Liver (tissue), 9 donors: ENCODE results near the gene CYP2C18. TPM values are rescaled to one million over a fixed set of nuclear protein-coding genes. Genes with fewer than 3 reads are reported as not detected.
A peak's percentile ranks its signal among the peaks of the same experiment; 100 is the strongest.

Source experiments
- DNase-seq: peaks from one replicate; pipeline ENCODE4 v3.0.0-alpha.2; 2017; ENCODE audit warnings: low spot score
- H3K27ac ChIP-seq, 2 donors: one replicate each; pipeline ENCODE4 v1.7.0; 2013; ENCODE audit warnings: inconsistent platforms in 2 of 2, low read length in 2 of 2, control low read depth in 1 of 2, low read depth in 1 of 2, mild to moderate bottlenecking in 1 of 2
- H3K27me3 ChIP-seq, 4 donors: one replicate each; pipeline versions ENCODE4 v1.6.1 to v1.7.0; 2013; ENCODE audit warnings: low read length in 3 of 4, inconsistent platforms in 1 of 4, mild to moderate bottlenecking in 1 of 4, moderate library complexity in 1 of 4; ENCODE audit not compliant: control insufficient read depth in 4 of 4, insufficient read depth in 4 of 4
- H3K36me3 ChIP-seq, 4 donors: one replicate each; pipeline versions ENCODE4 v1.6.1 to v1.7.0; 2013; ENCODE audit warnings: low read length in 3 of 4, mild to moderate bottlenecking in 3 of 4, low read depth in 1 of 4, moderate library complexity in 1 of 4; ENCODE audit not compliant: control insufficient read depth in 4 of 4, insufficient read depth in 3 of 4
- H3K4me1 ChIP-seq, 4 donors: one replicate each; pipeline versions ENCODE4 v1.6.1 to v1.7.0; 2013; ENCODE audit warnings: low read length in 3 of 4, mild to moderate bottlenecking in 3 of 4, moderate library complexity in 1 of 4; ENCODE audit not compliant: control insufficient read depth in 4 of 4, insufficient read depth in 4 of 4
- H3K4me3 ChIP-seq, 3 donors: one replicate each; pipeline versions ENCODE4 v1.6.1 to v1.7.0; 2013; ENCODE audit warnings: low read length in 3 of 3, control low read depth in 1 of 3, low read depth in 1 of 3, mild to moderate bottlenecking in 1 of 3
- H3K9ac ChIP-seq, 2 donors: one replicate each; pipeline ENCODE4 v1.7.0; 2013; ENCODE audit warnings: low read length in 2 of 2, mild to moderate bottlenecking in 2 of 2, moderate library complexity in 2 of 2, control low read depth in 1 of 2, low read depth in 1 of 2
- H3K9me3 ChIP-seq, 4 donors: one replicate each; pipeline versions ENCODE4 v1.6.1 to v1.7.0; 2013; ENCODE audit warnings: low read length in 3 of 4; ENCODE audit not compliant: control insufficient read depth in 4 of 4
- ATF3 ChIP-seq: IDR thresholded peaks from 2 replicates; pipeline ENCODE4 v1.6.1; 2016; ENCODE audit warnings: antibody characterized with exemption
- CTCF ChIP-seq: fragments of 150-350 bp; IDR thresholded peaks from 2 replicates; pipeline ENCODE4 v1.5.1; 2017; ENCODE audit warnings: improper control_type of control experiment, low read depth, low read length; ENCODE audit not compliant: missing input control
- EGR1 ChIP-seq, 2 donors: IDR thresholded peaks; 2 replicates each; pipeline ENCODE4 v1.6.1; 2016 to 2018; ENCODE audit warnings: antibody characterized with exemption in 2 of 2, low read depth in 2 of 2
- FOXA1 ChIP-seq: IDR thresholded peaks from 2 replicates; pipeline ENCODE4 v1.6.1; 2016; ENCODE audit warnings: antibody characterized with exemption
- FOXA2 ChIP-seq: IDR thresholded peaks from 2 replicates; pipeline ENCODE4 v1.6.1; 2016; ENCODE audit warnings: antibody characterized with exemption
- GABPA ChIP-seq, 2 donors: IDR thresholded peaks in 1 of 2; conservative IDR thresholded peaks in 1 of 2; 2 replicates each; pipeline ENCODE4 v1.6.1; 2016; ENCODE audit warnings: antibody characterized with exemption in 2 of 2, mild to moderate bottlenecking in 1 of 2, moderate library complexity in 1 of 2
- HNF4A ChIP-seq, 2 donors: conservative IDR thresholded peaks; 2 replicates each; pipeline ENCODE4 v1.6.1; 2016; ENCODE audit warnings: antibody characterized with exemption in 2 of 2, mild to moderate bottlenecking in 2 of 2
- HNF4G ChIP-seq: IDR thresholded peaks from 2 replicates; pipeline ENCODE4 v1.6.1; 2016; ENCODE audit warnings: antibody characterized with exemption
- JUND ChIP-seq, 2 donors: IDR thresholded peaks; 2 replicates each; pipeline ENCODE4 v1.6.1; 2016; ENCODE audit warnings: antibody characterized with exemption in 2 of 2
- MAX ChIP-seq: IDR thresholded peaks from 2 replicates; pipeline ENCODE4 v1.6.1; 2016; ENCODE audit warnings: antibody characterized with exemption
- NR2F2 ChIP-seq: IDR thresholded peaks from 2 replicates; pipeline ENCODE4 v1.6.1; 2016; ENCODE audit warnings: antibody characterized with exemption
- RAD21 ChIP-seq, 2 donors: IDR thresholded peaks; 2 replicates each; pipeline ENCODE4 v1.6.1; 2016; ENCODE audit warnings: antibody characterized with exemption in 2 of 2, mild to moderate bottlenecking in 2 of 2
- REST ChIP-seq: IDR thresholded peaks from 2 replicates; pipeline ENCODE4 v1.6.1; 2016; ENCODE audit warnings: antibody characterized with exemption, mild to moderate bottlenecking
- RXRA ChIP-seq, 2 donors: IDR thresholded peaks; 2 replicates each; pipeline ENCODE4 v1.6.1; 2017 to 2018; ENCODE audit warnings: antibody characterized with exemption in 2 of 2, mild to moderate bottlenecking in 1 of 2
- SP1 ChIP-seq: IDR thresholded peaks from 2 replicates; pipeline ENCODE4 v1.6.1; 2018; ENCODE audit warnings: antibody characterized with exemption, mild to moderate bottlenecking
- TAF1 ChIP-seq: conservative IDR thresholded peaks from 2 replicates; pipeline ENCODE4 v1.6.1; 2016; ENCODE audit warnings: antibody characterized with exemption, mild to moderate bottlenecking
- YY1 ChIP-seq: IDR thresholded peaks from 2 replicates; pipeline ENCODE4 v1.6.1; 2016; ENCODE audit warnings: antibody characterized with exemption, mild to moderate bottlenecking
- ZBTB33 ChIP-seq: IDR thresholded peaks from 2 replicates; pipeline ENCODE4 v1.6.1; 2016; ENCODE audit warnings: antibody characterized with exemption
- WGBS: extraction: QIAGEN DNeasy Blood & Tissue Kit; methylation state at CpG from one replicate; pipeline ENCODE4 v1.1.7; 2013; 5-methylcytosine and 5-hydroxymethylcytosine counted together
- polyA plus RNA-seq, 2 donors: library from polyadenylated mRNA; stranded (reverse) in 1 of 2; unstranded in 1 of 2; fragments of 200-250 nt in 1 of 2; fragments of >200 nt in 1 of 2; fragmentation: Nextera tagmentation in 1 of 2; extraction: Ambion mirVana in 1 of 2; gene quantifications; one replicate each; pipeline versions ENCODE4 v1.2.1 to v1.2.3, GENCODE V29; 2013 to 2015
- total RNA-seq, 2 donors: library from RNA; depleted of rRNA; stranded (reverse); fragments of >200 nt; gene quantifications; one replicate each; pipeline ENCODE4 v1.2.3, GENCODE V29; 2014
- donor health status: healthy.
- donor health status: healthy.
- donor health status: healthy.
- donor health status: healthy.
- donor health status: healthy.

Gene CYP2C18
- total and polyA plus RNA-seq, 4 donors: 0.93 to 51.5 (median 40.5) TPM

- peak overlapping the region in 1 of 2 donors; percentile 31 for H3K27ac ChIP-seq
- H3K9ac ChIP-seq: no peak overlapping the region
- H3K4me1 ChIP-seq: peaks cover 0 to 24% (median 11%) of the 10 kb centered on the region in 4 donors
- no peak for DNase-seq
- 52% methylated on average over 3 of the region's 3 CpGs for WGBS
- no peak overlapping the region for H3K4me3 ChIP-seq
- no peaks in the 10 kb centered on the region for H3K27me3 ChIP-seq
- H3K9me3 ChIP-seq: peaks cover 0 to 3% (median 0%) of the 10 kb centered on the region in 4 donors
- H3K36me3 ChIP-seq: peaks cover 0 to 20% (median 0%) of the 10 kb centered on the region in 4 donors
- TF ChIP-seq TAF1 (no peak), RXRA (IDR thresholded peaks at IDR 0.05) (peak; percentile 71 to 75), JUND (IDR thresholded peaks at IDR 0.05) (no peak), YY1 (peak; percentile 54), FOXA1 (no peak)
Observed at GRCh38 chr10:94735197-94735596, 51.7 kb downstream of the CYP2C18 start.

- Histone ChIP-seq H3K9ac (no peak overlapping the region), H3K4me1 (peaks cover 0 to 19% (median 11%) of the 10 kb centered on the region in 4 donors)
Observed at GRCh38 chr10:94738588-94738987, 55.1 kb downstream of the CYP2C18 start.

More at GRCh38 chr10:94738588-94738987, 55.1 kb downstream of the CYP2C18 start:
- Histone ChIP-seq H3K36me3 (peaks cover 0 to 27% (median 6%) of the 10 kb centered on the region in 4 donors), H3K27me3 (no peaks in the 10 kb centered on the region), H3K27ac (peak overlapping the region in 1 of 2 donors; percentile 2), H3K9me3 (peaks cover 0 to 3% (median 0%) of the 10 kb centered on the region in 4 donors), H3K4me3 (no peak overlapping the region)
- 49% methylated on average over 2 of the region's 2 CpGs for WGBS
- DNase-seq: no peak
- TF ChIP-seq RAD21 (IDR thresholded peaks at IDR 0.05) (peak in 1 of 2 donors; percentile 31), EGR1 (IDR thresholded peaks at IDR 0.05; ENCODE audit: low read depth in 2 of 2) (no peak), REST (no peak), JUND (IDR thresholded peaks at IDR 0.05) (peak in 1 of 2 donors; percentile 47), ZBTB33 (peak; percentile 47), SP1 (no peak), RXRA (IDR thresholded peaks at IDR 0.05) (peak; percentile 12 to 70), NR2F2 (no peak), FOXA2 (peak; percentile 60), HNF4A (conservative IDR thresholded peaks at IDR 0.05) (peak; percentile 21 to 68), YY1 (peak; percentile 67), ATF3 (no peak), GABPA (IDR thresholded peaks at IDR 0.05 in 1 of 2, conservative IDR thresholded peaks at IDR 0.05 in 1 of 2) (no peak), TAF1 (no peak), CTCF (no peak), FOXA1 (peak; percentile 75), HNF4G (no peak), MAX (no peak)
